Activated CD8-positive, alpha-beta memory T cell treated with anti-CD3 and anti-CD28 coated beads, Interleukin-2, amount 10 ng/mL, durations not matched to agents 7 days and 5 days (primary cell): ENCODE measurements around the gene UBE2N. TPM values are rescaled to one million over a fixed set of nuclear protein-coding genes. Genes with fewer than 3 reads are reported as not detected.
A peak's percentile ranks its signal among the peaks of the same experiment; 100 is the strongest.

Source experiments
- ATAC-seq: fragments of 150-1000 bp; cut with Tn5 transposase; one replicate; pipeline ENCODE4 v1.10.0; 2021; ENCODE audit warnings: moderate library complexity
- CTCF ChIA-PET: fragments of 350-600 bp; sonication (Branson Sonifier 250); formaldehyde crosslinking; loops from one replicate; lab custom pipeline; 2021; ENCODE audit warnings: antibody characterized with exemption; lab: Charles Lee
- DNase-seq: peaks from one replicate; pipeline ENCODE4 v3.0.0-alpha.2; 2020
- H3K27ac Mint-ChIP-seq: one replicate; pipeline ENCODE4 v1.8.0; 2021; ENCODE audit warnings: mild to moderate bottlenecking, mixed read lengths
- H3K27me3 Mint-ChIP-seq: one replicate; pipeline ENCODE4 v1.8.0; 2021; ENCODE audit warnings: mixed read lengths
- H3K36me3 Mint-ChIP-seq: one replicate; pipeline ENCODE4 v1.8.0; 2021; ENCODE audit warnings: mild to moderate bottlenecking, mixed read lengths
- H3K4me1 Mint-ChIP-seq: one replicate; pipeline ENCODE4 v1.8.0; 2021; ENCODE audit warnings: mixed read lengths
- H3K4me3 Mint-ChIP-seq: one replicate; pipeline ENCODE4 v1.8.0; 2021; ENCODE audit warnings: mild to moderate bottlenecking, moderate library complexity, mixed read lengths
- H3K9me3 Mint-ChIP-seq: one replicate; pipeline ENCODE4 v1.8.0; 2022; ENCODE audit warnings: low read depth, mixed read lengths
- total RNA-seq, 2 experiments: library from RNA; stranded (reverse); gene quantifications; one replicate each; pipeline ENCODE4 v1.2.3, GENCODE V29; 2021

UBE2N gene
- total RNA-seq, 2 experiments from 2014 or later = 166 to 213 TPM

GRCh38 chr12:93365616-93366405 is 75.9 kb downstream of the UBE2N start:
- Mint-ChIP-seq H3K4me3 (no peak overlapping the region), H3K27ac (no peak overlapping the region), H3K36me3 (no peaks in the 10 kb centered on the region)

GRCh38 chr12:93363841-93364297 is 77.9 kb downstream of the UBE2N start:
- Mint-ChIP-seq H3K4me3 (no peak overlapping the region), H3K27ac (peak overlapping the region; percentile 77)
- CTCF ChIA-PET = interaction anchor here (0.5 to 1.8 kb wide), 7 partner anchors 12 to 1958 kb away, joined by 3 to 7 read pairs (median 4); no protein-coding TSS in a partner anchor

More at GRCh38 chr12:93365616-93366405, 75.9 kb downstream of the UBE2N start:
- DNase-seq (no peak), ATAC-seq (no peak)
- no peaks in the 10 kb centered on the region for H3K27me3 Mint-ChIP-seq
- no peaks in the 10 kb centered on the region for H3K9me3 Mint-ChIP-seq
- peaks cover 14% of the 10 kb centered on the region for H3K4me1 Mint-ChIP-seq
- CTCF ChIA-PET = no interaction called here

GRCh38 chr12:93361151-93361919 is 80.4 kb downstream of the UBE2N start:
- DNase-seq = no peak
- Mint-ChIP-seq H3K9me3 (no peaks in the 10 kb centered on the region), H3K36me3 (no peaks in the 10 kb centered on the region), H3K27ac (no peak overlapping the region), H3K4me1 (peaks cover 14% of the 10 kb centered on the region), H3K4me3 (no peak overlapping the region), H3K27me3 (no peaks in the 10 kb centered on the region)
- CTCF ChIA-PET = no interaction called here
- ATAC-seq = no peak

More at GRCh38 chr12:93363841-93364297, 77.9 kb downstream of the UBE2N start:
- DNase-seq (no peak), ATAC-seq (peak; percentile 84)
- Mint-ChIP-seq H3K9me3 (no peaks in the 10 kb centered on the region), H3K4me1 (peaks cover 14% of the 10 kb centered on the region), H3K27me3 (no peaks in the 10 kb centered on the region), H3K36me3 (no peaks in the 10 kb centered on the region)

- H3K9me3 Mint-ChIP-seq = no peaks in the 10 kb centered on the region
- H3K27me3 Mint-ChIP-seq = no peaks in the 10 kb centered on the region
- CTCF ChIA-PET = no interaction called here
- peaks cover 14% of the 10 kb centered on the region for H3K4me1 Mint-ChIP-seq
- no peak for ATAC-seq
- DNase-seq = no peak
- no peak overlapping the region for H3K27ac Mint-ChIP-seq
- no peak overlapping the region for H3K4me3 Mint-ChIP-seq
- no peaks in the 10 kb centered on the region for H3K36me3 Mint-ChIP-seq
These were observed 81.1 kb downstream of the UBE2N start for GRCh38 chr12:93360688-93361087.

GRCh38 chr12:93358821-93359220 is 82.9 kb downstream of the UBE2N start:
- H3K27ac Mint-ChIP-seq = no peak overlapping the region
- no peaks in the 10 kb centered on the region for H3K9me3 Mint-ChIP-seq
- H3K36me3 Mint-ChIP-seq = no peaks in the 10 kb centered on the region
- H3K4me1 Mint-ChIP-seq = peaks cover 6% of the 10 kb centered on the region
- no peak for ATAC-seq
- no peak overlapping the region for H3K4me3 Mint-ChIP-seq
- no peak for DNase-seq
- no peaks in the 10 kb centered on the region for H3K27me3 Mint-ChIP-seq
- CTCF ChIA-PET = interaction anchor here (1.5 kb wide), 1 partner anchor 22 kb away, joined by 3 read pairs; no protein-coding TSS in a partner anchor

- Mint-ChIP-seq H3K27me3 (no peaks in the 10 kb centered on the region), H3K36me3 (no peaks in the 10 kb centered on the region), H3K4me1 (peaks cover under 1% of the 10 kb centered on the region), H3K27ac (no peak overlapping the region), H3K4me3 (no peak overlapping the region), H3K9me3 (no peaks in the 10 kb centered on the region)
- no peak for DNase-seq
- ATAC-seq = no peak
- CTCF ChIA-PET = no interaction called here
These were observed 83.7 kb downstream of the UBE2N start for GRCh38 chr12:93358058-93358457.

GRCh38 chr12:93356214-93356613 is 85.5 kb downstream of the UBE2N start:
- Mint-ChIP-seq H3K27me3 (no peaks in the 10 kb centered on the region), H3K36me3 (no peaks in the 10 kb centered on the region), H3K9me3 (no peaks in the 10 kb centered on the region), H3K27ac (no peak overlapping the region), H3K4me3 (no peak overlapping the region), H3K4me1 (no peaks in the 10 kb centered on the region)
- no peak for ATAC-seq
- DNase-seq = no peak
- CTCF ChIA-PET = no interaction called here

Other genes with a start within 250 kb of the UBE2N start
- gene NUDT4, start 64.0 kb downstream of the UBE2N start, total RNA-seq = 10 to 100 TPM; 42.8 to 63.8 TPM
- gene MRPL42, start 25.6 kb upstream of the UBE2N start, total RNA-seq = 10 to 100 TPM; 47.9 to 63.3 TPM
- gene SOCS2, start 130.7 kb upstream of the UBE2N start, total RNA-seq = 10 to 100 TPM; 24.6 to 33.9 TPM
- gene CRADD, start 235.4 kb upstream of the UBE2N start, total RNA-seq = 10 to 100 TPM; 10.8 to 13.1 TPM